T-helper 9 cell (primary cell): ENCODE data around the gene AKAP14.
"Not testable (repeated sequence)": the region's sequence is repeated elsewhere in the genome, so short reads cannot be mapped to it uniquely, and the experiment has no call there.

ENCODE experiments used
- DNase-seq: peaks from one replicate; pipeline ENCODE4 v3.0.0-alpha.2; 2020

The AKAP14 gene

GRCh38 chrX:119922391-119922790 is 26.7 kb downstream of the AKAP14 start:
- DNase-seq, result not testable (repeated sequence)

GRCh38 chrX:119935215-119935874 is 39.7 kb downstream of the AKAP14 start:
- DNase-seq, result no peak

- DNase-seq, result no peak
Observed at GRCh38 chrX:119941336-119941735, 45.6 kb downstream of the AKAP14 start.

GRCh38 chrX:119942173-119942819 is 46.6 kb downstream of the AKAP14 start:
- no peak for DNase-seq

GRCh38 chrX:119942831-119943184 is 47.1 kb downstream of the AKAP14 start:
- DNase-seq, result no peak

GRCh38 chrX:119943185-119943988 is 47.7 kb downstream of the AKAP14 start, which contains the start of gene NKAP:
TSS of gene NKAP (minus strand) at chrX:119943751. CDS start at chrX:119943605, 146 bp downstream.
- peak; percentile 63 for DNase-seq

GRCh38 chrX:119945481-119945880 is 49.8 kb downstream of the AKAP14 start:
- no peak for DNase-seq

- DNase-seq, result no peak
Observed at GRCh38 chrX:119948381-119948780, 52.7 kb downstream of the AKAP14 start.

GRCh38 chrX:119954374-119954773 is 58.7 kb downstream of the AKAP14 start:
- DNase-seq, result no peak

- peak; percentile 6 for DNase-seq
Observed at GRCh38 chrX:119955807-119956570, 60.3 kb downstream of the AKAP14 start.

- no peak for DNase-seq
Observed at GRCh38 chrX:119960625-119961024, 64.9 kb downstream of the AKAP14 start.

- DNase-seq, result not testable (repeated sequence)
Observed at GRCh38 chrX:119966837-119967236, 71.1 kb downstream of the AKAP14 start.
